GM21526 (cell line): Measurements from ENCODE around the gene ETS1.

ENCODE experiments used
- ATAC-seq: cut with Tn5 transposase; IDR thresholded peaks from one replicate; pipeline ENCODE4 v1.9.1; 2021; ENCODE audit warnings: moderate library complexity; ENCODE audit not compliant: unreplicated experiment, low FRiP score

Gene ETS1

GRCh38 chr11:128619540-128620308 lies 32.4 kb upstream of the ETS1 start:
- ATAC-seq: no peak

- ATAC-seq: no peak
Observed at GRCh38 chr11:128619007-128619406, 31.6 kb upstream of the ETS1 start.

GRCh38 chr11:128618603-128619002 lies 31.2 kb upstream of the ETS1 start:
- no peak for ATAC-seq

- no peak for ATAC-seq
Observed at GRCh38 chr11:128616161-128616560, 28.8 kb upstream of the ETS1 start.

GRCh38 chr11:128615612-128616011 lies 28.3 kb upstream of the ETS1 start:
- ATAC-seq: no peak

- no peak for ATAC-seq
Observed at GRCh38 chr11:128615076-128615475, 27.7 kb upstream of the ETS1 start.

GRCh38 chr11:128614026-128614425 lies 26.7 kb upstream of the ETS1 start:
- no peak for ATAC-seq

- ATAC-seq: no peak
Observed at GRCh38 chr11:128613300-128613995, 26.1 kb upstream of the ETS1 start.

GRCh38 chr11:128610721-128611617 lies 23.6 kb upstream of the ETS1 start:
- ATAC-seq: peak; percentile 98

- no peak for ATAC-seq
Observed at GRCh38 chr11:128609785-128610184, 22.4 kb upstream of the ETS1 start.

GRCh38 chr11:128608746-128609407 lies 21.5 kb upstream of the ETS1 start:
- no peak for ATAC-seq

- no peak for ATAC-seq
Observed at GRCh38 chr11:128607819-128608218, 20.5 kb upstream of the ETS1 start.

GRCh38 chr11:128604723-128605122 lies 17.4 kb upstream of the ETS1 start:
- ATAC-seq: no peak

- no peak for ATAC-seq
Observed at GRCh38 chr11:128603752-128604414, 16.5 kb upstream of the ETS1 start.

GRCh38 chr11:128603003-128603696 lies 15.8 kb upstream of the ETS1 start:
- no peak for ATAC-seq

- ATAC-seq: no peak
Observed at GRCh38 chr11:128599729-128600128, 12.4 kb upstream of the ETS1 start.

GRCh38 chr11:128598506-128599150 lies 11.3 kb upstream of the ETS1 start:
- no peak for ATAC-seq

GRCh38 chr11:128598096-128598495 lies 10.7 kb upstream of the ETS1 start:
- ATAC-seq: no peak

GRCh38 chr11:128597209-128597608 lies 9.9 kb upstream of the ETS1 start:
- ATAC-seq: no peak
